IPS-18c (cell line): ENCODE results near the gene CDK4.
"Not testable (repeated sequence)": the region's sequence is repeated elsewhere in the genome, so short reads cannot be mapped to it uniquely, and the experiment has no call there.

Experiments
- H3K4me3 ChIP-seq: 2 replicates; pipeline ENCODE4 v1.7.0; 2013; ENCODE audit warnings: low read depth, mild to moderate bottlenecking, low read length, moderate library complexity; ENCODE audit not compliant: insufficient read depth
- H3K9me3 ChIP-seq: one replicate; pipeline ENCODE4 v1.6.1; 2013; ENCODE audit warnings: mild to moderate bottlenecking, low read length, moderate library complexity; ENCODE audit not compliant: control insufficient read depth, insufficient read depth

Gene CDK4

GRCh38 chr12:57775563-57776246 lies 23.6 kb upstream of the CDK4 start:
- no peak overlapping the region for H3K4me3 ChIP-seq

GRCh38 chr12:57775044-57775443 lies 22.9 kb upstream of the CDK4 start:
- Histone ChIP-seq H3K4me3 (no peak overlapping the region), H3K9me3 (no peaks in the 10 kb centered on the region)

More at GRCh38 chr12:57775563-57776246, 23.6 kb upstream of the CDK4 start:
- H3K9me3 ChIP-seq, result no peaks in the 10 kb centered on the region

GRCh38 chr12:57774634-57775033 lies 22.5 kb upstream of the CDK4 start:
- H3K9me3 ChIP-seq, H3K4me3 ChIP-seq: not testable (repeated sequence)

GRCh38 chr12:57772429-57773322 lies 20.6 kb upstream of the CDK4 start, which contains the start of gene EEF1AKMT3:
TSS of gene EEF1AKMT3 (plus strand) at chr12:57772614. CDS start at chr12:57772725, 111 bp downstream.
- Histone ChIP-seq H3K4me3 (peak within 1 kb of the TSS; percentile 100), H3K9me3 (no peaks in the 10 kb centered on the region)

- Histone ChIP-seq H3K4me3 (peak within 1 kb of the TSS; percentile 100), H3K9me3 (no peaks in the 10 kb centered on the region)
These were observed 19.8 kb upstream of the CDK4 start, which contains the start of gene METTL1 for GRCh38 chr12:57771873-57772428. TSS of gene METTL1 (minus strand) at chr12:57772105. CDS start at chr12:57772083, 22 bp downstream.

GRCh38 chr12:57771236-57771872 lies 19.2 kb upstream of the CDK4 start:
- Histone ChIP-seq H3K4me3 (peak overlapping the region; percentile 100), H3K9me3 (no peaks in the 10 kb centered on the region)

GRCh38 chr12:57770734-57771133 lies 18.6 kb upstream of the CDK4 start:
- H3K4me3 ChIP-seq, result no peak overlapping the region

GRCh38 chr12:57769594-57769993 lies 17.5 kb upstream of the CDK4 start:
- no peak overlapping the region for H3K4me3 ChIP-seq

More at GRCh38 chr12:57770734-57771133, 18.6 kb upstream of the CDK4 start:
- no peaks in the 10 kb centered on the region for H3K9me3 ChIP-seq

GRCh38 chr12:57767876-57768275 lies 15.8 kb upstream of the CDK4 start:
- Histone ChIP-seq H3K4me3 (no peak overlapping the region), H3K9me3 (no peaks in the 10 kb centered on the region)

More at GRCh38 chr12:57769594-57769993, 17.5 kb upstream of the CDK4 start:
- no peaks in the 10 kb centered on the region for H3K9me3 ChIP-seq

- Histone ChIP-seq H3K4me3 (peak overlapping the region; percentile 47; the same call in 1 of the 2 replicates), H3K9me3 (no peaks in the 10 kb centered on the region)
These were observed 15.2 kb upstream of the CDK4 start for GRCh38 chr12:57767305-57767698.

- H3K4me3 ChIP-seq, result peak within 1 kb of the TSS; percentile 47
- no peaks in the 10 kb centered on the region for H3K9me3 ChIP-seq
These were observed 14.6 kb upstream of the CDK4 start, which contains the start of gene CYP27B1 for GRCh38 chr12:57766464-57767304. TSS of gene CYP27B1 (minus strand) at chr12:57767078. CDS start at chr12:57767041, 37 bp downstream.

- peak overlapping the region; percentile 47 for H3K4me3 ChIP-seq
- no peaks in the 10 kb centered on the region for H3K9me3 ChIP-seq
These were observed 13.8 kb upstream of the CDK4 start for GRCh38 chr12:57765698-57766463.

GRCh38 chr12:57765003-57765697 lies 13.0 kb upstream of the CDK4 start:
- Histone ChIP-seq H3K4me3 (peak overlapping the region; percentile 47), H3K9me3 (no peaks in the 10 kb centered on the region)

- Histone ChIP-seq H3K9me3 (no peaks in the 10 kb centered on the region), H3K4me3 (peak overlapping the region; percentile 47)
These were observed 12.5 kb upstream of the CDK4 start for GRCh38 chr12:57764662-57765002.
